ENCODE measurements around the gene TBC1D22A.

Gene TBC1D22A

GRCh38 chr22:47090591-47091245, 328.3 kb downstream of the TBC1D22A start:
- peaks cover 0 to 13% of the 10 kb centered on the region in 2 donors for H3K4me1 ChIP-seq (ENCODE audit: control insufficient read depth in 1 of 2, insufficient read depth in 2 of 2, low read length in 2 of 2)
- H3K4me3 ChIP-seq (ENCODE audit: low read depth in 1 of 2, low read length in 2 of 2) = peak overlapping the region in 1 of 2 donors; percentile 60
- H3K9ac ChIP-seq (ENCODE audit: low read depth in 1 of 2, low read length in 2 of 2) = no peak overlapping the region

DNA sequence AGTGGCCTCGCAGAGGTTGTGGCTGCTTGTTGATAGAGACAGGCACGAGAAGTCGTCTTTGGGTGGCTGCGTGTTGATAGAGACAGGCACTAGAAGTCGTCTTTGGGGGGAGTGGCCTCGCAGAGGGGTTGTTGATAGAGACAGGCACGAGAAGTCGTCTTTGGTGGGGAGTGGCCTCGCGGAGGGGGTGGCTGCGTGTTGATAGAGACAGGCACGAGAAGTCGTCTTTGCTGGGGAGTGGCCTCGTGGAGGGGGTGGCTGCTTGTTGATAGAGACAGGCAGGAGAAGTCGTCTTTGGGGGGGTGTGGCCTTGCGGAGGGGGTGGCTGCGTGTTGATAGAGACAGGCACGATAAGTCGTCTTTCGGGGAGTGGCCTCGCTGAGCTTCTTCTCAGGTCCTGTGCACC, 328.8 kb downstream of the TBC1D22A start:
- Histone ChIP-seq H3K36me3 (ENCODE audit: control insufficient read depth in 1 of 2, insufficient read depth in 2 of 2, low read length in 2 of 2) (no peaks in the 10 kb centered on the region), H3K27me3 (ENCODE audit: control insufficient read depth in 1 of 2, insufficient read depth in 2 of 2, low read length in 2 of 2) (no peaks in the 10 kb centered on the region), H3K27ac (ENCODE audit: low read depth, low read length) (no peak overlapping the region), H3K4me1 (ENCODE audit: control insufficient read depth in 1 of 2, insufficient read depth in 2 of 2, low read length in 2 of 2) (peaks cover 0 to 13% of the 10 kb centered on the region in 2 donors), H3K9me3 (ENCODE audit: control insufficient read depth in 1 of 2, low read length in 2 of 2) (peaks cover 6 to 11% of the 10 kb centered on the region in 2 donors), H3K4me3 (ENCODE audit: low read depth in 1 of 2, low read length in 2 of 2) (peak overlapping the region in 1 of 2 donors; percentile 60), H3K9ac (ENCODE audit: low read depth in 1 of 2, low read length in 2 of 2) (no peak overlapping the region)

More at GRCh38 chr22:47090591-47091245, 328.3 kb downstream of the TBC1D22A start:
- no peak overlapping the region for H3K27ac ChIP-seq (ENCODE audit: low read depth, low read length)
- no peaks in the 10 kb centered on the region for H3K36me3 ChIP-seq (ENCODE audit: control insufficient read depth in 1 of 2, insufficient read depth in 2 of 2, low read length in 2 of 2)
- H3K27me3 ChIP-seq (ENCODE audit: control insufficient read depth in 1 of 2, insufficient read depth in 2 of 2, low read length in 2 of 2) = no peaks in the 10 kb centered on the region
- peaks cover 6 to 11% of the 10 kb centered on the region in 2 donors for H3K9me3 ChIP-seq (ENCODE audit: control insufficient read depth in 1 of 2, low read length in 2 of 2)

DNA sequence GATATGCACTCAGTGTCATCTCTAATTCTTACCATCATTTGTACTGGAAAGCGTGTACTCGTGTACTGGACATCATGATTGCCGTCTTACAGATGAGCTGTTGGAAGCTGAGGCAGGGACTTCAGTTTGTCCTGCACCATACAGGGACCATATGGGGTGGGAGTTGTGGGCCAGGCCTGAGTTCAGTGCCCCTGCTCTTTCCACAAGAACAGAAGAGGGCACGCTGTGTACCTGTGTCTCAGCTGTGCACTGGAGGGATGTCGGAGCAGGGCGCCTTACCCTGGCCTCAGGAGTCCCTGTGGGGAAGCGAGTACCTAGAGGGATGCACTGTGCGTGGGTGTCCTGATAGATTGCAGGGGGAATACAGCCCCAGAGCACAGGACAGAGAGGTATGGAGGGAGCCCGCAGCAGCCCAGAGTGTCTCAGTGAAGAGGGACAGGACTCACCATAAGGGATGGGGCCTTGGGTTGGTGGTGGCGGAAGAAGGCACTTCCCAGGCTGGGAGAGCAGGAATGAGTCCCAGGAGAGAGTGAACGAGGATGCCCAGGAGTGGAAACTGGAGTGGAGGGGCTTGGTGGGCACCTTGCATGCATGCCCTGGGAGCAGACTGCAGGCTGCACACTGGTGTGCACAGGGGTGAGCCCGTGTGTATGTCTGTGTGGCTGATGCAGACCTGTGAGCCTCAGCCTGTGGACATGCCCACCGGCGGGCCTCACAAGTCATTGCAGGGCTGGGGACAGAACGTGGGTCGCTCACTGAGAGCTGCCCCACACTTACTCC, 329.7 kb downstream of the TBC1D22A start:
- Histone ChIP-seq H3K27me3 (ENCODE audit: control insufficient read depth in 1 of 2, insufficient read depth in 2 of 2, low read length in 2 of 2) (no peaks in the 10 kb centered on the region), H3K36me3 (ENCODE audit: control insufficient read depth in 1 of 2, insufficient read depth in 2 of 2, low read length in 2 of 2) (no peaks in the 10 kb centered on the region), H3K9ac (ENCODE audit: low read depth in 1 of 2, low read length in 2 of 2) (no peak overlapping the region), H3K27ac (ENCODE audit: low read depth, low read length) (no peak overlapping the region), H3K9me3 (ENCODE audit: control insufficient read depth in 1 of 2, low read length in 2 of 2) (peaks cover 6 to 11% of the 10 kb centered on the region in 2 donors), H3K4me1 (ENCODE audit: control insufficient read depth in 1 of 2, insufficient read depth in 2 of 2, low read length in 2 of 2) (peaks cover 0 to 13% of the 10 kb centered on the region in 2 donors), H3K4me3 (ENCODE audit: low read depth in 1 of 2, low read length in 2 of 2) (no peak overlapping the region)

DNA sequence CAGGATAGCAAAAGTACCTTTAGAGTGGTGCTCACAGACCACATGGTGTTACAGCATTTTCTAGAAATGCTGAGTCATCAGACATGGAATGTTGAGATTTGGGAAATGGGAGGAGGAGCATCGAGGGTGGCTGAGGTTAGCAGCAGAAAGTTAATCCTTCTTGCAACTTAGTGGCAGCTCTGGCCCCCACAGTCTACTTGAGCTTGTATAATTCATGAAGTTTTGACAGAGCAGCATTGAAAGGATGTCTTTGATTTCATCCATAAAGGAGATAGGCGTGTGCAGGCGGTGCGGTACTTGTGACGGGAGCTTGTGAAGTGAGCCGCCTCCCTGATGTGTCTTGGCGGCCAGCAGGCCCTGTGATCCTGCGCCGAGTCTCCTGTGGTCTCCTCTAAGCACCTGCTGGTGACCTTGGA, 330.5 kb downstream of the TBC1D22A start:
- Histone ChIP-seq H3K4me3 (ENCODE audit: low read depth in 1 of 2, low read length in 2 of 2) (no peak overlapping the region), H3K36me3 (ENCODE audit: control insufficient read depth in 1 of 2, insufficient read depth in 2 of 2, low read length in 2 of 2) (no peaks in the 10 kb centered on the region), H3K27me3 (ENCODE audit: control insufficient read depth in 1 of 2, insufficient read depth in 2 of 2, low read length in 2 of 2) (no peaks in the 10 kb centered on the region), H3K4me1 (ENCODE audit: control insufficient read depth in 1 of 2, insufficient read depth in 2 of 2, low read length in 2 of 2) (peaks cover 0 to 13% of the 10 kb centered on the region in 2 donors), H3K27ac (ENCODE audit: low read depth, low read length) (no peak overlapping the region), H3K9me3 (ENCODE audit: control insufficient read depth in 1 of 2, low read length in 2 of 2) (peaks cover 6 to 11% of the 10 kb centered on the region in 2 donors), H3K9ac (ENCODE audit: low read depth in 1 of 2, low read length in 2 of 2) (no peak overlapping the region)

DNA sequence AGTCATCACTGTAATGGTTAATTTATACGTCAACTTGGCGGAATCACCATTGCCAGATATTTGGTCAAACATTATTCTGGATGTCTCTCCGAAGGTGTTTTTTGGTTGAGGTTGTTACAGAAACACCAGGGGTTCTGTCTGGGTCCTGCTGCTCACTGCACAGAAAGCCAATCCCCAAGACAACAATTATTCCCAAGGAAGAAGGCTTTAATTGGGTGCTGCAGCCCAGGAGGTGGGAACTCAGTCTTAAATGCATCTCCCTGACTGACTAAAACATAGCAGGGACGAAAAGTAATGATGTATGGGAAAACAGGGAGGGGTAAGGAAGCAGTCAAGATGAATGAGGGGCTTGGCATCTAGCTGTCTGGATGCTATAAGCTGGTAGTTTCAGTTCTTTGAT, 331.3 kb downstream of the TBC1D22A start:
- H3K27ac ChIP-seq (ENCODE audit: low read depth, low read length) = no peak overlapping the region
- no peak overlapping the region for H3K9ac ChIP-seq (ENCODE audit: low read depth in 1 of 2, low read length in 2 of 2)
- peaks cover 6 to 11% of the 10 kb centered on the region in 2 donors for H3K9me3 ChIP-seq (ENCODE audit: control insufficient read depth in 1 of 2, low read length in 2 of 2)
- H3K36me3 ChIP-seq (ENCODE audit: control insufficient read depth in 1 of 2, insufficient read depth in 2 of 2, low read length in 2 of 2) = peaks cover 0 to 3% of the 10 kb centered on the region in 2 donors
- no peaks in the 10 kb centered on the region for H3K27me3 ChIP-seq (ENCODE audit: control insufficient read depth in 1 of 2, insufficient read depth in 2 of 2, low read length in 2 of 2)
- peaks cover 0 to 13% of the 10 kb centered on the region in 2 donors for H3K4me1 ChIP-seq (ENCODE audit: control insufficient read depth in 1 of 2, insufficient read depth in 2 of 2, low read length in 2 of 2)
- no peak overlapping the region for H3K4me3 ChIP-seq (ENCODE audit: low read depth in 1 of 2, low read length in 2 of 2)

DNA sequence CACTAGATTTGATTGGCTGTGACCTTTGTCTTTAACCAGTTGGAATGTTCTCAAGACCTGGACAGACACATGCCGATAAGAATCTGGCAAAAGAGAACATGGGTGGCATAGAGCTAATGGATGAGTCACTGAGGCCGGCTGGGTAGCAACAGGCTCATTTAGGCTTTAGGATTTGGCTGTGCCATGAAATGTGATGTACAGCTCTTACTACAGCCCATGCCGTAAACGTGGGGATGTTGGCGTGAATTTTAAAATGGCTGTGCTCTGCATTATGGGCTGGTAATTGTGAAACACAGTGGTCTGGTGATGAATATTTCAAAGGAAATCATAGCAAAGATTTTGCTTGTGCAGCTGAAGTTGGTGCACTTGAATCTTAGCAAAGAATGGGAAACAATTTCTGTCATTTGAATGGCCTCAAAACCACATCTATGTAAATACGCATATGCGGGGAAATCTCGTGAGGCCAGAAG, 332.4 kb downstream of the TBC1D22A start:
- no peak overlapping the region for H3K4me3 ChIP-seq (ENCODE audit: low read depth in 1 of 2, low read length in 2 of 2)
- no peak overlapping the region for H3K27ac ChIP-seq (ENCODE audit: low read depth, low read length)
- no peak overlapping the region for H3K9ac ChIP-seq (ENCODE audit: low read depth in 1 of 2, low read length in 2 of 2)
- peaks cover 0 to 3% of the 10 kb centered on the region in 2 donors for H3K36me3 ChIP-seq (ENCODE audit: control insufficient read depth in 1 of 2, insufficient read depth in 2 of 2, low read length in 2 of 2)
- H3K4me1 ChIP-seq (ENCODE audit: control insufficient read depth in 1 of 2, insufficient read depth in 2 of 2, low read length in 2 of 2) = peaks cover 0 to 13% of the 10 kb centered on the region in 2 donors
- peaks cover 6 to 11% of the 10 kb centered on the region in 2 donors for H3K9me3 ChIP-seq (ENCODE audit: control insufficient read depth in 1 of 2, low read length in 2 of 2)
- no peaks in the 10 kb centered on the region for H3K27me3 ChIP-seq (ENCODE audit: control insufficient read depth in 1 of 2, insufficient read depth in 2 of 2, low read length in 2 of 2)

DNA sequence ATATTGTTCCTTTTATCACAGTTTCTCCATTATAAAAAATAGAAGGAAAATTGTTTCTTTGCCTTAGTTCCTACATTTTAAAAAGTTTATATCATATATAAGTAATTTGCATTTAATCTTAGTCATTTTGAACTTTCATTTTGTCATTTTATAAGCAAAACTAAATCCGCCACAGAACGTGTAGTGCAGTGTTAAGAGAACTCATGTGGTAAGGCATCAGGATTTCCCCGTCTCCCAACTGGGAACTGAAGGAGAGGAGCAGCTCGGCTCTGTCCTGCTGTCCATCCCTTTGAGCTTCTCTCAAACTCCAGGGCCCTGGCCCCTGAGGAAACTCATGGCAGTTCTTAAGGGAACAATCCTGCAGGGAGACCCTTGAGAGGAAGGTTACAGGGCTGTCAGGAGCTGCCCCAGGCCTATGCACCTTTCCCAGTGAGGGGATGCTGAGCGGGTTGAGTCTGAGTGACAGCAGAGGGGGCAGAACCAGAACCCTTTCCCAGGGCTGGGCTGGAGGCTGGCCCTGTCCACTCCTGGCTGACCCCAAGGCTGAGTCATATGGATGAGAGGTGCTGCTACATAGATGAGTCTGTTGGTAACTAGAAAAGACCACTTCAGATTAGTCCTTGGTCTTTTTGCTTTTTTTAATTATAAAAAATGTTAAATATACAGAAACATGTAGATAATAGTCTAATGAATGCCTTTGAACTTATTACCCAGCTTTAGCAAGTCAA, 333.1 kb downstream of the TBC1D22A start:
- H3K9ac ChIP-seq (ENCODE audit: low read depth in 1 of 2, low read length in 2 of 2) = no peak overlapping the region
- H3K27ac ChIP-seq (ENCODE audit: low read depth, low read length) = no peak overlapping the region
- peaks cover 6 to 11% of the 10 kb centered on the region in 2 donors for H3K9me3 ChIP-seq (ENCODE audit: control insufficient read depth in 1 of 2, low read length in 2 of 2)
- no peak overlapping the region for H3K4me3 ChIP-seq (ENCODE audit: low read depth in 1 of 2, low read length in 2 of 2)
- H3K27me3 ChIP-seq (ENCODE audit: control insufficient read depth in 1 of 2, insufficient read depth in 2 of 2, low read length in 2 of 2) = no peaks in the 10 kb centered on the region
- H3K36me3 ChIP-seq (ENCODE audit: control insufficient read depth in 1 of 2, insufficient read depth in 2 of 2, low read length in 2 of 2) = peaks cover 0 to 3% of the 10 kb centered on the region in 2 donors
- peaks cover 0 to 7% of the 10 kb centered on the region in 2 donors for H3K4me1 ChIP-seq (ENCODE audit: control insufficient read depth in 1 of 2, insufficient read depth in 2 of 2, low read length in 2 of 2)

DNA sequence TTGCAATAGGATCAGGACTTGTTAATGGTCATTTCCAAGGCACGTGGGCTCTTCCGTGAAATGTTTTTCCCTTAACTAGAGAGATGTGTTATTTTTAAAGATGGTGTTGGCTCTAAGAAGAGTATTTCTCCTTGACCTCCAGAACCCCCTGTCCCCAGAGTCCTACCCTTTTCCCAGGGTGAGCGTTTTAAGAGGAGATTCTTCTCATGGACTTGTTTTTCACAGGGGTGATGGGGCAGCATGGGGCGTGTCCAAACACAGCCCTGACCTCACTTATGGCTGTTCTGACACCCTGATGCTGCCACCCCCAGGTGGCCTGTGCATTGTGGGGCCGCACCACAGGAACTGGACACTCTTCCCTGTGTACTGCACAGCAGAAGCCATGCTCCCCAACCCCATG, 335.7 kb downstream of the TBC1D22A start:
- Histone ChIP-seq H3K27ac (ENCODE audit: low read depth, low read length) (no peak overlapping the region), H3K4me1 (ENCODE audit: control insufficient read depth in 1 of 2, insufficient read depth in 2 of 2, low read length in 2 of 2) (no peaks in the 10 kb centered on the region), H3K4me3 (ENCODE audit: low read depth in 1 of 2, low read length in 2 of 2) (no peak overlapping the region), H3K36me3 (ENCODE audit: control insufficient read depth in 1 of 2, insufficient read depth in 2 of 2, low read length in 2 of 2) (peaks cover 0 to 8% of the 10 kb centered on the region in 2 donors), H3K9ac (ENCODE audit: low read depth in 1 of 2, low read length in 2 of 2) (no peak overlapping the region), H3K9me3 (ENCODE audit: control insufficient read depth in 1 of 2, low read length in 2 of 2) (peaks cover 6% of the 10 kb centered on the region in 2 donors), H3K27me3 (ENCODE audit: control insufficient read depth in 1 of 2, insufficient read depth in 2 of 2, low read length in 2 of 2) (no peaks in the 10 kb centered on the region)

- Histone ChIP-seq H3K9ac (ENCODE audit: low read depth in 1 of 2, low read length in 2 of 2) (no peak overlapping the region), H3K4me1 (ENCODE audit: control insufficient read depth in 1 of 2, insufficient read depth in 2 of 2, low read length in 2 of 2) (no peaks in the 10 kb centered on the region), H3K9me3 (ENCODE audit: control insufficient read depth in 1 of 2, low read length in 2 of 2) (peaks cover 5 to 6% of the 10 kb centered on the region in 2 donors), H3K27ac (ENCODE audit: low read depth, low read length) (no peak overlapping the region), H3K36me3 (ENCODE audit: control insufficient read depth in 1 of 2, insufficient read depth in 2 of 2, low read length in 2 of 2) (peaks cover 0 to 8% of the 10 kb centered on the region in 2 donors), H3K27me3 (ENCODE audit: control insufficient read depth in 1 of 2, insufficient read depth in 2 of 2, low read length in 2 of 2) (no peaks in the 10 kb centered on the region), H3K4me3 (ENCODE audit: low read depth in 1 of 2, low read length in 2 of 2) (no peak overlapping the region)
Measured at GRCh38 chr22:47098554-47098953, 336.1 kb downstream of the TBC1D22A start.

Data from duodenal mucosa (tissue), 2 donors.